ENCODE results near the gene APBA2. TPM values are rescaled to one million over a fixed set of nuclear protein-coding genes. Genes with fewer than 3 reads are reported as not detected.

The APBA2 gene
- total RNA-seq, 3 donors from 2014 or later = 0.64 to 6.9 (median 5.0) TPM

GRCh38 chr15:29061746-29062145 is 176.0 kb downstream of the APBA2 start:
- no peaks in the 10 kb centered on the region for H3K36me3 ChIP-seq
- no peak overlapping the region for H3K27ac ChIP-seq
- intact Hi-C loops (cut with DNase I; ENCODE audit: low total_unique reads) = no loop called here
- no peaks in the 10 kb centered on the region for H3K9me3 ChIP-seq
- no peaks in the 10 kb centered on the region for H3K27me3 ChIP-seq
- DNase-seq (ENCODE audit: low spot score in 2 of 2) = no peak
- no peak overlapping the region for H3K4me3 ChIP-seq
- TF ChIP-seq POLR2A (IDR thresholded peaks at IDR 0.05) = no peak
- no peaks in the 10 kb centered on the region for H3K4me1 ChIP-seq

DNA sequence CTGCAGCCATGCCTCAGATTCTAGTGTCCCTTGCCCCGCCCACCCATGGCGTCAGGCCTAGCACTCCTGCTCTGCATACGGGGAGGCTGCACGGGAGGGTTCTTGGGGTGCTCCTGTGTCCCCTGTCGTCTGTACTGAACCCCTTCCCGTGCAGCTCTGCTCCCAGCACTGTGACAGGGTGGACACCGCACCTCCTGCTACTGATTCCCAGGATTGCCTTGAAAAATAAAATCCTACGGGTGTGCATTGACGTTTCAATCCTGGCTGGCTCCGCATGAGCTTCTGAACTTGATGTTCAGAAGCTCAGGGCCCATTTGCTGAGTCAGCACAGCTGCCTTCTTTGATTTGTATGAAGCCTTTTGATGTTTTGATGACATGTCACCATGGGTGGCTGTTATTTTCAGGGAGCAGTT is 176.4 kb downstream of the APBA2 start:
- no peaks in the 10 kb centered on the region for H3K4me1 ChIP-seq
- no peaks in the 10 kb centered on the region for H3K9me3 ChIP-seq
- no peaks in the 10 kb centered on the region for H3K36me3 ChIP-seq
- TF ChIP-seq, protein P1, sequence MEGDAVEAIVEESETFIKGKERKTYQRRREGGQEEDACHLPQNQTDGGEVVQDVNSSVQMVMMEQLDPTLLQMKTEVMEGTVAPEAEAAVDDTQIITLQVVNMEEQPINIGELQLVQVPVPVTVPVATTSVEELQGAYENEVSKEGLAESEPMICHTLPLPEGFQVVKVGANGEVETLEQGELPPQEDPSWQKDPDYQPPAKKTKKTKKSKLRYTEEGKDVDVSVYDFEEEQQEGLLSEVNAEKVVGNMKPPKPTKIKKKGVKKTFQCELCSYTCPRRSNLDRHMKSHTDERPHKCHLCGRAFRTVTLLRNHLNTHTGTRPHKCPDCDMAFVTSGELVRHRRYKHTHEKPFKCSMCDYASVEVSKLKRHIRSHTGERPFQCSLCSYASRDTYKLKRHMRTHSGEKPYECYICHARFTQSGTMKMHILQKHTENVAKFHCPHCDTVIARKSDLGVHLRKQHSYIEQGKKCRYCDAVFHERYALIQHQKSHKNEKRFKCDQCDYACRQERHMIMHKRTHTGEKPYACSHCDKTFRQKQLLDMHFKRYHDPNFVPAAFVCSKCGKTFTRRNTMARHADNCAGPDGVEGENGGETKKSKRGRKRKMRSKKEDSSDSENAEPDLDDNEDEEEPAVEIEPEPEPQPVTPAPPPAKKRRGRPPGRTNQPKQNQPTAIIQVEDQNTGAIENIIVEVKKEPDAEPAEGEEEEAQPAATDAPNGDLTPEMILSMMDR (IDR thresholded peaks at IDR 0.05) = no peak
- TF ChIP-seq POLR2A (IDR thresholded peaks at IDR 0.05) = no peak
- no peak for TF ChIP-seq POLR2AphosphoS5 (IDR thresholded peaks at IDR 0.05)
- intact Hi-C loops (cut with DNase I; ENCODE audit: low total_unique reads) = no loop called here
- H3K27ac ChIP-seq = no peak overlapping the region
- no peaks in the 10 kb centered on the region for H3K27me3 ChIP-seq
- DNase-seq (ENCODE audit: low spot score in 2 of 2) = no peak
- H3K4me3 ChIP-seq = no peak overlapping the region

DNA sequence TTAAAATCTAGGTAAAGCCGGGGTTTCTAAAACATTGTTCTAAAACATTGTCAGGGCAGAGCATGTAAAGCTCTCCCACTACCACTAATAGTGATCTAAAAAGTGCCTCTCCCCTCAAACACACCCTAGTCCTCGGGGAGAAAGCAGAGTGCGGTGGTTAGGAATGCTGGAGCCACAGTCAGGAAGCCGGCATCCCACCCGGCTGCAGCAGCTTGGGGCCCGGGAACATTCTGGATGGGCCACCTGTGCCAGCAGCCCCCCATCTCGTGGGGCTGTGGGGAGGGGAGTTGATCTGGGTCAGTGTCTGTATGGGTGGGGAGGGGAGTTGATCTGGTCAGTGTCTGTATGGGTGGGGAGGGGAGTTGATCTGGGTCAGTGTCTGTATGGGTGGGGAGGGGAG is 176.9 kb downstream of the APBA2 start:
- H3K27me3 ChIP-seq = no peaks in the 10 kb centered on the region
- H3K4me3 ChIP-seq = no peak overlapping the region
- no peak overlapping the region for H3K27ac ChIP-seq
- H3K9me3 ChIP-seq = no peaks in the 10 kb centered on the region
- TF ChIP-seq POLR2AphosphoS5 (IDR thresholded peaks at IDR 0.05) (no peak), POLR2A (IDR thresholded peaks at IDR 0.05) (no peak)
- TF ChIP-seq, protein P1 (IDR thresholded peaks at IDR 0.05) = no peak
- intact Hi-C loops (cut with DNase I; ENCODE audit: low total_unique reads) = no loop called here
- DNase-seq (ENCODE audit: low spot score in 2 of 2) = no peak
- no peaks in the 10 kb centered on the region for H3K36me3 ChIP-seq
- no peaks in the 10 kb centered on the region for H3K4me1 ChIP-seq

DNA sequence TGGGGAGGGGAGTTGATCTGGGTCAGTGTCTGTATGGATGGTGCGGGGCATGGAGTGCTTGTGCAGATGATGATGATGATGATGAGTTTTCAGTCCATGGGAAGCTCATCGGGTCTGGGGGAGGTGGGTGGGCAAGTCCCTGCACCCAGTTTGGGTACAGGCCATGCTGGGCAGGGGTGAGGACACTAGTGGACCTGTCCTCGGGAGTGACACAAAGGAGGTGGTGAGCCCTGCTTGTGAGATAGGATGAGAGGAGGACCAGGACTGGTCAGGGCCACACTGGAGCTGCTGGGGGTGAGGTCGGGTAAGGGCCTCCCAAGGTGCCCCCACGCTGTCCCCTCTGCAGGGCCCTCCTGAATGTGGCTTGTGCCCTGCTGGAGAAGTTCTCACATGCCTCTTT is 177.9 kb downstream of the APBA2 start:
- no peak for DNase-seq (ENCODE audit: low spot score in 2 of 2)
- H3K4me3 ChIP-seq = no peak overlapping the region
- no peaks in the 10 kb centered on the region for H3K4me1 ChIP-seq
- H3K9me3 ChIP-seq = no peaks in the 10 kb centered on the region
- intact Hi-C loops (cut with DNase I; ENCODE audit: low total_unique reads) = no loop called here
- H3K27ac ChIP-seq = no peak overlapping the region
- TF ChIP-seq POLR2AphosphoS5 (IDR thresholded peaks at IDR 0.05) = no peak
- TF ChIP-seq, protein P1 (IDR thresholded peaks at IDR 0.05) = no peak
- no peak for TF ChIP-seq POLR2A (IDR thresholded peaks at IDR 0.05)
- H3K36me3 ChIP-seq = no peaks in the 10 kb centered on the region
- H3K27me3 ChIP-seq = no peaks in the 10 kb centered on the region

GRCh38 chr15:29064290-29064689 is 178.5 kb downstream of the APBA2 start:
- TF ChIP-seq POLR2A (IDR thresholded peaks at IDR 0.05) (no peak), POLR2AphosphoS5 (IDR thresholded peaks at IDR 0.05) (no peak)
- TF ChIP-seq, protein P1 (IDR thresholded peaks at IDR 0.05) = no peak
- no peak overlapping the region for H3K4me3 ChIP-seq
- H3K9me3 ChIP-seq = no peaks in the 10 kb centered on the region
- H3K27ac ChIP-seq = no peak overlapping the region
- H3K27me3 ChIP-seq = no peaks in the 10 kb centered on the region
- H3K4me1 ChIP-seq = no peaks in the 10 kb centered on the region
- intact Hi-C loops (cut with DNase I; ENCODE audit: low total_unique reads) = no loop called here
- no peaks in the 10 kb centered on the region for H3K36me3 ChIP-seq
- no peak for DNase-seq (ENCODE audit: low spot score in 2 of 2)

DNA sequence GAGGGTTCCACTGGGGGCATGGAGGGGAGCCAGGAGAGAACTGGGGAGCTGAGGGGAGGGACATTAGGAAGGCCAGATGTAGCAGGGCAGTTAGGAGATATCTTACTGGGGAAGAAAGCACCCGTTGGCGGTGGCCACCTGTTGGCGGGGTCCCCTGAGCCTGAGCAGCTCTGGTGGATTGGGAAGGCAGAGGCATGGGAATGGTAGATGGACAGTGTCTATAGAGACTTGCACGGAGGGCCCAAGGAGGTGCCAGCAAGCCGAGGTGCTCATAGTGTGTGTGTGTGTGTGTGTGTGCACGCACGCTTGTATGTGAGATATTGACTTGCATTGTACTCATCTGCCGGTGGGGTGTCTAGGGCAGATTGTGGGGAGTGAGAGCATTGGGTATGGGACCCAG is 179.0 kb downstream of the APBA2 start:
- DNase-seq (ENCODE audit: low spot score in 2 of 2) = no peak
- Histone ChIP-seq H3K9me3 (no peaks in the 10 kb centered on the region), H3K4me3 (no peak overlapping the region), H3K4me1 (no peaks in the 10 kb centered on the region), H3K36me3 (no peaks in the 10 kb centered on the region), H3K27me3 (no peaks in the 10 kb centered on the region), H3K27ac (no peak overlapping the region)
- intact Hi-C loops (cut with DNase I; ENCODE audit: low total_unique reads) = no loop called here
- TF ChIP-seq POLR2AphosphoS5 (IDR thresholded peaks at IDR 0.05) = no peak
